WTC11 (cell line): Measurements from ENCODE around the gene CCDC6. TPM values are rescaled to one million over a fixed set of nuclear protein-coding genes. Genes with fewer than 3 reads are reported as not detected.

Experiments used
- ATAC-seq: fragments of 200-7000 bp; cut with Tn5 transposase; 2 replicates; pipeline ENCODE4 v1.10.0; 2021; ENCODE audit warnings: mild to moderate bottlenecking, moderate library complexity
- CTCF ChIA-PET: fragments of 300-600 bp; sonication (Branson Sonifier 250); formaldehyde crosslinking; loops from one replicate; lab custom pipeline; 2021; ENCODE audit warnings: antibody characterized with exemption; lab: Charles Lee
- POLR2A ChIA-PET: fragments of 350-600 bp; sonication (Branson Sonifier 250); formaldehyde crosslinking; loops from one replicate; lab custom pipeline; 2021; ENCODE audit warnings: antibody characterized with exemption; lab: Charles Lee
- DNase-seq: peaks from one replicate; pipeline ENCODE4 v3.0.0; 2021; ENCODE audit warnings: low spot score
- H3K27ac Mint-ChIP-seq: 2 replicates; pipeline ENCODE4 v1.8.0; 2021; ENCODE audit warnings: mixed read lengths
- H3K27me3 Mint-ChIP-seq: 2 replicates; pipeline ENCODE4 v1.8.0; 2021; ENCODE audit warnings: low read depth, mild to moderate bottlenecking, moderate library complexity, mixed read lengths
- H3K36me3 Mint-ChIP-seq: 2 replicates; pipeline ENCODE4 v1.8.0; 2021; ENCODE audit warnings: mixed read lengths
- H3K4me1 Mint-ChIP-seq: 2 replicates; pipeline ENCODE4 v1.8.0; 2022; ENCODE audit warnings: mixed read lengths
- H3K4me3 Mint-ChIP-seq: 2 replicates; pipeline ENCODE4 v1.8.0; 2021; ENCODE audit warnings: mild to moderate bottlenecking, moderate library complexity, mixed read lengths
- H3K9me3 Mint-ChIP-seq: 2 replicates; pipeline ENCODE4 v1.8.0; 2021; ENCODE audit warnings: mixed read lengths
- ATF1 ChIP-seq: sonication (generic); formaldehyde crosslinking; IDR thresholded peaks from 2 replicates; pipeline ENCODE4 v1.8.1; 2023; ENCODE audit warnings: mild to moderate bottlenecking, moderate library complexity, missing genetic modification reagents
- E2F5 ChIP-seq: sonication (generic); formaldehyde crosslinking; IDR thresholded peaks from 2 replicates; pipeline ENCODE4 v1.8.1; 2022; ENCODE audit warnings: mild to moderate bottlenecking, moderate library complexity, missing genetic modification reagents
- ESRRA ChIP-seq: sonication (generic); formaldehyde crosslinking; IDR thresholded peaks from 2 replicates; pipeline ENCODE4 v1.8.1; 2022; ENCODE audit warnings: mild to moderate bottlenecking, missing genetic modification reagents, borderline replicate concordance
- FOXP1 ChIP-seq: sonication (generic); formaldehyde crosslinking; IDR thresholded peaks from 2 replicates; pipeline ENCODE4 v1.8.0; 2022; ENCODE audit warnings: missing genetic modification reagents, mild to moderate bottlenecking, moderate library complexity, borderline replicate concordance
- IRF2 ChIP-seq: sonication (generic); formaldehyde crosslinking; IDR thresholded peaks from 2 replicates; pipeline ENCODE4 v1.8.0; 2022; ENCODE audit warnings: low read depth, missing genetic modification reagents, borderline replicate concordance
- KAT7 ChIP-seq: sonication (generic); formaldehyde crosslinking; IDR thresholded peaks from 2 replicates; pipeline ENCODE4 v1.8.1; 2023; ENCODE audit warnings: missing genetic modification reagents, mild to moderate bottlenecking, borderline replicate concordance
- MXD4 ChIP-seq: fragments of 250-450 bp; sonication (Bioruptor Pico); IDR thresholded peaks from 2 replicates; pipeline ENCODE4 v1.8.0; 2021; ENCODE audit warnings: mild to moderate bottlenecking, moderate library complexity, borderline replicate concordance
- NFE2L1 ChIP-seq: sonication (generic); formaldehyde crosslinking; IDR thresholded peaks from 2 replicates; pipeline ENCODE4 v1.8.1; 2023; ENCODE audit warnings: missing genetic modification reagents
- PREB ChIP-seq: sonication (generic); formaldehyde crosslinking; IDR thresholded peaks from 2 replicates; pipeline ENCODE4 v1.8.1; 2022; ENCODE audit warnings: mild to moderate bottlenecking, missing genetic modification reagents, moderate library complexity, borderline replicate concordance
- STAT6 ChIP-seq: sonication (generic); formaldehyde crosslinking; conservative IDR thresholded peaks from 2 replicates; pipeline ENCODE4 v1.8.1; 2023; ENCODE audit warnings: mild to moderate bottlenecking, low read depth, missing genetic modification reagents, moderate library complexity
- ZMAT4 ChIP-seq: fragments of 250-450 bp; sonication (Bioruptor Pico); IDR thresholded peaks from 2 replicates; pipeline ENCODE4 v1.9.0; 2021; ENCODE audit warnings: mild to moderate bottlenecking
- ZNF121 ChIP-seq: sonication (generic); formaldehyde crosslinking; IDR thresholded peaks from 2 replicates; pipeline ENCODE4 v1.8.0; 2023; ENCODE audit warnings: missing genetic modification reagents
- ZNF232 ChIP-seq: sonication (generic); formaldehyde crosslinking; IDR thresholded peaks from 2 replicates; pipeline ENCODE4 v1.8.0; 2022; ENCODE audit warnings: mild to moderate bottlenecking, missing genetic modification reagents
- total RNA-seq: library from RNA; stranded (reverse); gene quantifications from 3 replicates; pipeline ENCODE4 v1.2.3, GENCODE V29; 2021
- TF ChIP-seq, protein P1 (sequence below): sonication (generic); formaldehyde crosslinking; IDR thresholded peaks from 2 replicates; pipeline ENCODE4 v1.8.0; 2022; ENCODE audit warnings: missing genetic modification reagents
- TF ChIP-seq, protein P2 (sequence below): sonication (generic); formaldehyde crosslinking; IDR thresholded peaks from 2 replicates; pipeline ENCODE4 v1.8.1; 2023; ENCODE audit warnings: mild to moderate bottlenecking, missing genetic modification reagents
- TF ChIP-seq, protein P3 (sequence below): fragments of 250-450 bp; sonication (Bioruptor Pico); IDR thresholded peaks from 2 replicates; pipeline ENCODE4 v1.9.0; 2021; ENCODE audit warnings: mild to moderate bottlenecking, borderline replicate concordance

CCDC6 gene
- total RNA-seq, 1 experiment from 2014 or later = 55.2 TPM

- ChIA-PET POLR2A (interaction anchor here (0.6 to 1.6 kb wide), 3 partner anchors 15 to 52 kb away, joined by 3 to 6 read pairs (median 4); partner anchors contain the start of gene CCDC6), CTCF (interaction anchor here (1.0 to 3.5 kb wide), 3 partner anchors 9 to 51 kb away, joined by 5 to 14 read pairs (median 7); no protein-coding TSS in a partner anchor)
Observed at GRCh38 chr10:59856104-59856503, 50.3 kb downstream of the CCDC6 start.

DNA sequence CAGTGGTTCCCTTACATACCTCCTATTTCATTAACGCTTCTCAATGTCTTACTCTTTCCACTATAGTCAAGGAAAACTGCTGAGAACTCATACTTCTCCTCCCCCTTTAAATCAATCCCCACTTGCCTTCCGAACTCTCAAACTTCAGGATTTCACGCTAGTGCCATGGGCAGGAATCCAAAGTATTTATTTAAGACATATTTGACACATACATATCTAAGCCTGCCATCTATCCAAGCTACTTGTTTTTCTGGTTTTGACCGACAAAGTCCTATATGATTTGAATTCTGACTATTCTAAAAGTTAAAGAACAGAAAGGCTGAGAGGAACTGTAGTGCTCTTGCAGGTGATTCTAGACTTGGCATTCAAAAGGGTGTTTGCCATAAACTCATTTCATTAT, 51.8 kb downstream of the CCDC6 start:
- POLR2A ChIA-PET = no interaction called here
- H3K4me3 Mint-ChIP-seq = no peak overlapping the region
- CTCF ChIA-PET = interaction anchor here (2.0 to 3.5 kb wide), 2 partner anchors 24 to 52 kb away, joined by 5 to 14 read pairs; no protein-coding TSS in a partner anchor
- DNase-seq (no peak), ATAC-seq (peak; percentile 51; the same call in 1 of the 2 replicates)
- no peak overlapping the region for H3K27ac Mint-ChIP-seq
- H3K27me3 Mint-ChIP-seq = no peaks in the 10 kb centered on the region
- H3K36me3 Mint-ChIP-seq = no peaks in the 10 kb centered on the region; the same call in 1 of the 2 replicates
- H3K9me3 Mint-ChIP-seq = no peaks in the 10 kb centered on the region
- H3K4me1 Mint-ChIP-seq = peaks cover 61% of the 10 kb centered on the region
- no peak for TF ChIP-seq ATF1 (CRISPR knock-in tag)
- no peak for TF ChIP-seq STAT6
- TF ChIP-seq NFE2L1 = no peak
- TF ChIP-seq, protein P1, sequence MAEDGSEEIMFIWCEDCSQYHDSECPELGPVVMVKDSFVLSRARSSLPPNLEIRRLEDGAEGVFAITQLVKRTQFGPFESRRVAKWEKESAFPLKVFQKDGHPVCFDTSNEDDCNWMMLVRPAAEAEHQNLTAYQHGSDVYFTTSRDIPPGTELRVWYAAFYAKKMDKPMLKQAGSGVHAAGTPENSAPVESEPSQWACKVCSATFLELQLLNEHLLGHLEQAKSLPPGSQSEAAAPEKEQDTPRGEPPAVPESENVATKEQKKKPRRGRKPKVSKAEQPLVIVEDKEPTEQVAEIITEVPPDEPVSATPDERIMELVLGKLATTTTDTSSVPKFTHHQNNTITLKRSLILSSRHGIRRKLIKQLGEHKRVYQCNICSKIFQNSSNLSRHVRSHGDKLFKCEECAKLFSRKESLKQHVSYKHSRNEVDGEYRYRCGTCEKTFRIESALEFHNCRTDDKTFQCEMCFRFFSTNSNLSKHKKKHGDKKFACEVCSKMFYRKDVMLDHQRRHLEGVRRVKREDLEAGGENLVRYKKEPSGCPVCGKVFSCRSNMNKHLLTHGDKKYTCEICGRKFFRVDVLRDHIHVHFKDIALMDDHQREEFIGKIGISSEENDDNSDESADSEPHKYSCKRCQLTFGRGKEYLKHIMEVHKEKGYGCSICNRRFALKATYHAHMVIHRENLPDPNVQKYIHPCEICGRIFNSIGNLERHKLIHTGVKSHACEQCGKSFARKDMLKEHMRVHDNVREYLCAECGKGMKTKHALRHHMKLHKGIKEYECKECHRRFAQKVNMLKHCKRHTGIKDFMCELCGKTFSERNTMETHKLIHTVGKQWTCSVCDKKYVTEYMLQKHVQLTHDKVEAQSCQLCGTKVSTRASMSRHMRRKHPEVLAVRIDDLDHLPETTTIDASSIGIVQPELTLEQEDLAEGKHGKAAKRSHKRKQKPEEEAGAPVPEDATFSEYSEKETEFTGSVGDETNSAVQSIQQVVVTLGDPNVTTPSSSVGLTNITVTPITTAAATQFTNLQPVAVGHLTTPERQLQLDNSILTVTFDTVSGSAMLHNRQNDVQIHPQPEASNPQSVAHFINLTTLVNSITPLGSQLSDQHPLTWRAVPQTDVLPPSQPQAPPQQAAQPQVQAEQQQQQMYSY (CRISPR knock-in tag) = no peak
- no peak for TF ChIP-seq ZNF232 (CRISPR knock-in tag)
- TF ChIP-seq, protein P2, sequence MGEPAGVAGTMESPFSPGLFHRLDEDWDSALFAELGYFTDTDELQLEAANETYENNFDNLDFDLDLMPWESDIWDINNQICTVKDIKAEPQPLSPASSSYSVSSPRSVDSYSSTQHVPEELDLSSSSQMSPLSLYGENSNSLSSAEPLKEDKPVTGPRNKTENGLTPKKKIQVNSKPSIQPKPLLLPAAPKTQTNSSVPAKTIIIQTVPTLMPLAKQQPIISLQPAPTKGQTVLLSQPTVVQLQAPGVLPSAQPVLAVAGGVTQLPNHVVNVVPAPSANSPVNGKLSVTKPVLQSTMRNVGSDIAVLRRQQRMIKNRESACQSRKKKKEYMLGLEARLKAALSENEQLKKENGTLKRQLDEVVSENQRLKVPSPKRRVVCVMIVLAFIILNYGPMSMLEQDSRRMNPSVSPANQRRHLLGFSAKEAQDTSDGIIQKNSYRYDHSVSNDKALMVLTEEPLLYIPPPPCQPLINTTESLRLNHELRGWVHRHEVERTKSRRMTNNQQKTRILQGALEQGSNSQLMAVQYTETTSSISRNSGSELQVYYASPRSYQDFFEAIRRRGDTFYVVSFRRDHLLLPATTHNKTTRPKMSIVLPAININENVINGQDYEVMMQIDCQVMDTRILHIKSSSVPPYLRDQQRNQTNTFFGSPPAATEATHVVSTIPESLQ (CRISPR knock-in tag) = no peak
- TF ChIP-seq FOXP1 (CRISPR knock-in tag) = no peak
- TF ChIP-seq KAT7 (CRISPR knock-in tag) = no peak
- no peak for TF ChIP-seq MXD4
- no peak for TF ChIP-seq ZMAT4 (CRISPR knock-in tag)
- TF ChIP-seq, protein P3, sequence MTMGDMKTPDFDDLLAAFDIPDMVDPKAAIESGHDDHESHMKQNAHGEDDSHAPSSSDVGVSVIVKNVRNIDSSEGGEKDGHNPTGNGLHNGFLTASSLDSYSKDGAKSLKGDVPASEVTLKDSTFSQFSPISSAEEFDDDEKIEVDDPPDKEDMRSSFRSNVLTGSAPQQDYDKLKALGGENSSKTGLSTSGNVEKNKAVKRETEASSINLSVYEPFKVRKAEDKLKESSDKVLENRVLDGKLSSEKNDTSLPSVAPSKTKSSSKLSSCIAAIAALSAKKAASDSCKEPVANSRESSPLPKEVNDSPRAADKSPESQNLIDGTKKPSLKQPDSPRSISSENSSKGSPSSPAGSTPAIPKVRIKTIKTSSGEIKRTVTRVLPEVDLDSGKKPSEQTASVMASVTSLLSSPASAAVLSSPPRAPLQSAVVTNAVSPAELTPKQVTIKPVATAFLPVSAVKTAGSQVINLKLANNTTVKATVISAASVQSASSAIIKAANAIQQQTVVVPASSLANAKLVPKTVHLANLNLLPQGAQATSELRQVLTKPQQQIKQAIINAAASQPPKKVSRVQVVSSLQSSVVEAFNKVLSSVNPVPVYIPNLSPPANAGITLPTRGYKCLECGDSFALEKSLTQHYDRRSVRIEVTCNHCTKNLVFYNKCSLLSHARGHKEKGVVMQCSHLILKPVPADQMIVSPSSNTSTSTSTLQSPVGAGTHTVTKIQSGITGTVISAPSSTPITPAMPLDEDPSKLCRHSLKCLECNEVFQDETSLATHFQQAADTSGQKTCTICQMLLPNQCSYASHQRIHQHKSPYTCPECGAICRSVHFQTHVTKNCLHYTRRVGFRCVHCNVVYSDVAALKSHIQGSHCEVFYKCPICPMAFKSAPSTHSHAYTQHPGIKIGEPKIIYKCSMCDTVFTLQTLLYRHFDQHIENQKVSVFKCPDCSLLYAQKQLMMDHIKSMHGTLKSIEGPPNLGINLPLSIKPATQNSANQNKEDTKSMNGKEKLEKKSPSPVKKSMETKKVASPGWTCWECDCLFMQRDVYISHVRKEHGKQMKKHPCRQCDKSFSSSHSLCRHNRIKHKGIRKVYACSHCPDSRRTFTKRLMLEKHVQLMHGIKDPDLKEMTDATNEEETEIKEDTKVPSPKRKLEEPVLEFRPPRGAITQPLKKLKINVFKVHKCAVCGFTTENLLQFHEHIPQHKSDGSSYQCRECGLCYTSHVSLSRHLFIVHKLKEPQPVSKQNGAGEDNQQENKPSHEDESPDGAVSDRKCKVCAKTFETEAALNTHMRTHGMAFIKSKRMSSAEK (CRISPR knock-in tag) = no peak

More at GRCh38 chr10:59856104-59856503, 50.3 kb downstream of the CCDC6 start:
- TF ChIP-seq PREB = no peak
- no peak for TF ChIP-seq IRF2 (CRISPR knock-in tag)
- TF ChIP-seq E2F5 (CRISPR knock-in tag) = no peak
- TF ChIP-seq ZNF121 = no peak
- TF ChIP-seq ESRRA = no peak
- H3K9me3 Mint-ChIP-seq = no peaks in the 10 kb centered on the region
- H3K4me3 Mint-ChIP-seq = no peak overlapping the region
- no peak overlapping the region for H3K27ac Mint-ChIP-seq
- peaks cover 69% of the 10 kb centered on the region for H3K4me1 Mint-ChIP-seq
- no peak for ATAC-seq
- DNase-seq = no peak
- H3K36me3 Mint-ChIP-seq = no peaks in the 10 kb centered on the region; the same call in 1 of the 2 replicates
- no peaks in the 10 kb centered on the region for H3K27me3 Mint-ChIP-seq
